ENCODE results near the gene AUTS2.
"Not testable (repeated sequence)": the region's sequence is repeated elsewhere in the genome, so short reads cannot be mapped to it uniquely, and the experiment has no call there.

The AUTS2 gene

GRCh38 chr7:70630440-70630817 is 1032.2 kb downstream of the AUTS2 start:
- DNase-seq: no peak

DNA sequence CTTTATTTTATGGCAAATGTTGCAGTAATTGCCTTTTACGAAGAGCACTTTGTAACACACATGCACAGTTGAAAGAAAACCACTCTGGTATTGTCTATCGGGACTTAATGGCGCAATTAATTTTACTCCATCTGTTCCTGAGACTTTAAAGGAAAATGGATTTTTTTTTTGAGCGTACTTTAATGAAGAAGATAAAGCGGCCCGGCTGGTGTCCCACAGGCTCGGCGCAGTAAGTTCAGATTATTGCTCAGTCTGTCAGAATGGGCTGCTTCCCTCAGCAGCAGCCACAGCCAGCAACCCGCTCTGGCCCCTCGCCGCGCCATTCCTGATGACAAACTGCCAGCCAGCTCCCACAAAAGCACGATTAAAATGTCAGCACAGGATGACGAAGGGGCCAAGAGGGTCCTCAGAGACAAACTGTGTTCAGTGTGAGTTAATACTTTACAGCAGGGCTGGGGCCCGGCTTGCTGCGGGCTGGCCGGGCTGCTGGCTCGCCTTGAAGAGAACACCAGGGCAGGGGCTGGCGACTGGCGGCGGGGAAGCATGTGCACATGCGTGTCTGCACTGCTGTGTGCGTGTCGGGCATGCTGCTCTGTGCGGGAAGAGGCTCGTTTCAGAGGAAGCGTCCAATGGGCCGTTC is 1032.7 kb downstream of the AUTS2 start:
- DNase-seq: no peak

DNA sequence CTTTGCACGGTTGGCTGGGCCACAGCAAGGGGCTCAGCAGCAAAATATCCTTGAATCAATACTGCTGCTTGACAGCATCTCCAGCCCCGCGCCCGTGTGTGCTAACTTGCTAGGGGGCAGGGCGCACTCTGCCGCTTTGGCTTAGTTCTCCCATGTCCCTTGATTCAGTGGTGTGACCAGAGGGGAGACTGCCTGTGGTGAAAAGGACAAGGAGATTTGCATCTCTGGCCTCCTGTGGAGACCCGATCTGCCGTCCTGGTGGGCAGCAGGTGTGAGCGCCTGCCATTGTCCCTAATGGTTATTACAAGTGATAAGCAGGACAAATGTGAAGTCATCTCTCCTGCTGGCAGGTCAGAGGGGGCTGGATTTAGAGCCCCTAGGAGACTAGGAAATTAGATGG is 1033.4 kb downstream of the AUTS2 start:
- DNase-seq: no peak

GRCh38 chr7:70632400-70632799 is 1034.1 kb downstream of the AUTS2 start:
- no peak for DNase-seq

DNA sequence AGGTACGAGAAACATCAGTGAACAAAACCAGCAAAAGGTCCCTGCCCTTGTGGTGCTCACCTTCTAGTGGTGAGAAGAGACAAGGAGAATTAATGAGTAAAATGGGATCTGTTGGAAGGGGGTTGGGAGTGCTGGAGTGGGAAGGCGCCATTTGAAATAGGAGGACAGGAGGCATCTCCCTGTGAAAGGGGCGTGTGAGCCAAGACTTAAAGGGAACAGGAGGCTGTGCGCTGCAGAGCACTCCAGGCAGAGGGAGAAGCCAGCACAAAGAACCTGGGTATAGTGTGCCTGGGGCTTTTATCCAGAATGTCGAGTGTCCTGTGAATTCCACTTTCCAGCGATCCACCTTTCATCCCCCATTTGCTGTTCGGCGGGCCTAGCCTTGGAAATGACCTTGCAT is 1035.8 kb downstream of the AUTS2 start:
- DNase-seq: no peak

DNA sequence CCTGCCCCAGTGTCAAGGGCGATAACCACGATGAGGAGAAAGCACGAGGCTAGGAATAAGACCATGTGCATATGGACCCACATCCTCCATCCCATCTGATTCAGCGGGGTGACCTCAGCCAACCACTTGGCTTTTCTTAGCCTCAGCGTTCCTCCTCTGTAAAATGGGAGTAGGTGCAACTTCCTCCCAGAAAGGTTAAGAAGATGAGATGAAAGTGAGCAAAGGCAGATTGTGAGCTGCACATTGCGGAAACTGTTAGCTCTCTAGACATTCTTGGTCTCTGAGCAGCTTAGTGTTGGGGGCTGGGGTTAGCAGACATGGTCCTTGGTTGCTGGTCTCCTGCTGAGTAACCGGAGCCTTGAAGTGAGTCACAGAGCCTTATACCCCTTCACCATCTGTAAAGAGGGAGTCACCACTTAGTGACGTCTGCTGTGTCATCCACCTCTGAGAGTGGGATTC is 1036.4 kb downstream of the AUTS2 start:
- no peak for DNase-seq

GRCh38 chr7:70635633-70636032 is 1037.4 kb downstream of the AUTS2 start:
- no peak for DNase-seq

DNA sequence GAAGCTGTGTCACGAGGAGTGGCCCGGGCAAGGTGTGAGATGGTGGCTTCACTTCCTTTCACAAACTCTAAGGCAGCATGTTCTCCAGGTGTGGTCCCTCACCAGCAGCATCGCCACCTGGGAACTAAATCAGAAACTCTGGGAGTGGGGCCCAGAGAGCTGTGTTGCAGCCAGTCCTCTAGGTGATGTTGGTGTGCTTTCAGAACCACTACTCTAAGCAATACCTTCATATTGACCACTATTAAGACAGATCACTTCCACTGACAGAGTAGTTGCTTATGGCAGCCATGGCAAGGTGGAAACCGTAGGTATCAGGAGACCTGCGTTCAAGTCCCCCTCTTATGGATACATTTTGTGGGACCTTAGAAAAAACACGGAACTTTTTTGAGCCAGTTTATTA is 1037.9 kb downstream of the AUTS2 start:
- no peak for DNase-seq

DNA sequence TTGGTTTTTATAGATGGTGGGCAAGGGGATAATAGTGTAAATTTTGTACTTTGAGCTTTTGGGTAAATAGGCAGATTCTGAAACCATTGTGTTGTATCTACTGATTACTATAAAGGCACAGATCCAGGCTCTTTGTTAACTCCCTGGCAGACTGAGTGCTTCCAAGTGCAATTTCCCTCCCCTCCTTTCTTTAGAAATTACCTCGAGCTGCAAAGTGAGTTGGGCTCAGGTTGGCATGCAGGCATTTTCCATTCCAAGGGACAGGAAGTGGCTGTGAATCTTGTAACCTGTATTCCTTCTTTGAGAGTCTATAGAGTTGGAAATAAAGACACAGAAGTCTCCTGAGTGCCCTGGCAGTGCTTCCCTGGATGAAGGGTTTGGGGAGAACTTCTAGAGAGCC is 1039.5 kb downstream of the AUTS2 start:
- no peak for DNase-seq

- no peak for DNase-seq
These were observed 1040.2 kb downstream of the AUTS2 start for GRCh38 chr7:70638158-70639107.

- no peak for DNase-seq
These were observed 1042.1 kb downstream of the AUTS2 start for GRCh38 chr7:70640266-70640833.

DNA sequence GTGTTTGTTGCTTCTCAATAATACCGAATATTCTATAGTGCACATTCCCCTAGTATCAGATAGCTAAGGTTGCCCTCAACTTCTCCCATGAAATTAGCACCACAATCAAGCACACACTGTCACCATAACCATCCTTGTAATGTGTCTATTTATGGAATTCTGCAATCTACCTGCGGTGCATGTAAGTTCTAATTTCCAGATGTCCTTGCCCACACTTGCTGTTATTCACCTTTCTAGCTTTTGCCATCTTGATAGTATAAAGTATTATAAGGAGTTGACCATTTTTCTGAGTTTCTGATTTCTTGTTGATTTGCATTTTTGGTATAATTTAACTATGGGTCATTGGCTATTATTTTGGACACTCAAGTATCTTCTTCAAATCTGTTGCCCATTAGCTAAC is 1043.6 kb downstream of the AUTS2 start:
- no peak for DNase-seq

DNA sequence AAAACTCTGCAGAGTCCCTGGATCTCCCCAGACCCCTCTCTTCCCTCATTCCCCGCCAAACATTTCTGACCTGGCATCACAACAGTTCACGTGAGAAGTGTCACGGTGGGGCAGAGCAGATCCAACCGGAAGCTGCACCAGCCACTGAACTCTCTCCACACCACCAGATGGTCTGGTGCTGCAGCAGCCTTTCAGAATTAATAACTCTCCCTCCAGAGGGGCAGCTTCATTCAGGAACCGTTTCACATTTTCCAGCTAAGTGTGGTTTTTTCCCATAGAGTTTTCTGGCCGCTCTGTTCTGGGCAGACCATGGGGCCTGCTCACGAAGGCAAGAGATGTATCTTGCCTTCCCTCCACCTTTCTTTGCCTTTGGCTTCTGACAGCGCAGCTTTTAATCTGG is 1047.0 kb downstream of the AUTS2 start:
- no peak for DNase-seq

DNA sequence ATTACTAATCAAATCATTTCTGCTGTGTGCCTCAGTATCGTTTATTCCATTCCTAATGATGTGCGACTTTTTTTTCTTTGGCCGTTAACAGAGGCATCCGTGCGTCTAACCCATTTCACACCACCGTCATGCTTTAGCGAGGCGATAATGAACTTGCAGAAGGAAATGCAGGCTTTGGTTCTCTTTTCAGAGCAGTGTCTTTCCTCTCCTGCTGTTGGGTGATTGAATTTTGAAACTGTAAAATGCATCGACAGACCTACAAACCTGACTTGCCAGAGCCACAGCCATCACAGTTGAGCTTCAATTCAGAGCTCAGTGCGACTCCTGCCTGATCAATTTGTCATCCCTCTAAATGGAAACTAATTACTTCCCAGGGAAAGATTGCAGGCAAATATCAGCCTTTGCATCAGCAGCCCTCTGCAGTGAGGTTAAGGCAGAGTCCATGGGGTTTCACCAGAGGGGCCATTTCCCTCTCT is 1047.6 kb downstream of the AUTS2 start:
- DNase-seq: no peak

GRCh38 chr7:70646536-70647248 is 1048.4 kb downstream of the AUTS2 start:
- DNase-seq: no peak

DNA sequence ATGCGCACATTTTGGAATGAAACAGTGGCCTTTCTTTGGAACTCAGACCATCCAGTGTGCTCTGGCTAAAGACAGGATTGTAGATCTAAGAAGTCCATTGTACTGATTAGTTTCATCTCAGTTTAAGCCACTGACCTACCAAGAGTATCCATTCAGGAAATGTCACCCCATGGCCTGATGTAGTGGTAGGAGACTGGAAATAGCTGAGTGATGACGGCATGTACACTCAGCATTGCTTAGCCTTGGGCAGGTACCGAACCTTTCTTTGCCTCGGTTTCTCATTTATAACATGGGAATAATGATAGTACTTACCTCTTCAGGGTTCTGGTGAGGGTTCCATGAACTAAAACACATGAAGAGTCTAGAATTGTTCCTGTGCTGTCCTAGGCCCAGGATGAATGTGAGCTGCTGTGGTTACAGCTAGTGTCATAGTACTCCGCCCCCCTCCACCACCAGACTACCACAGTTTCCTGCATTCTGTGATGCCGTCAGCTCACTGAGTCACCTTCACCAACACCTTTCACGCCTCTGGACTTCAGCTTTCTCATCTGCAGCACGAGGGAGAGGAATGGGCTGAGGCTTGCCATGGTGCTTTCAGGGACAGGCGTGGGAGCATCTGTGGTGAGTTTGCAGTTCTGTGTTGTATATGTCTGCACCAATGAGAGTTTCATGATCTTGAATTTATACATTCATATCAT is 1049.7 kb downstream of the AUTS2 start:
- peak; percentile 43 for DNase-seq

GRCh38 chr7:70648499-70648861 is 1050.2 kb downstream of the AUTS2 start:
- DNase-seq: not testable (repeated sequence)

DNA sequence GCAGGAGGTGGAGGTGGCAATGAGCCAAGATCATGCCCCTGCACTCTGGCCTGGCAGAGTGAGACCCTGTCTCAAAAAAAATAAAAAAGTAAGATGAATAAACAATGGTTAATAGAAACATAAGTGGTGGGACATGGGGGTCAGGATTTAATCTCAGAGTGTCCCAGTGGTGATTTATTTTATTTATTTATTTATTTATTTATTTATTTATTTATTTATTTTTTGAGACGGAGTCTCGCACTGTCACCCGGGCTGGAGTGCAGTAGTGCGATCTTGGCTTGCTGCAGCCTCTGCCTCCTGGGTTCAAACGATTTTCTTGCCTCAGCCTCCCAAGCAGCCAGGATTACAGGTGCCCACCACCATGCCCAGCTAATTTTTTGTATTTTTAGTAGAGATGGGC is 1051.0 kb downstream of the AUTS2 start:
- no peak for DNase-seq

GRCh38 chr7:70654146-70654545 is 1055.9 kb downstream of the AUTS2 start:
- DNase-seq: no peak

GRCh38 chr7:70654979-70655378 is 1056.7 kb downstream of the AUTS2 start:
- DNase-seq: no peak

DNA sequence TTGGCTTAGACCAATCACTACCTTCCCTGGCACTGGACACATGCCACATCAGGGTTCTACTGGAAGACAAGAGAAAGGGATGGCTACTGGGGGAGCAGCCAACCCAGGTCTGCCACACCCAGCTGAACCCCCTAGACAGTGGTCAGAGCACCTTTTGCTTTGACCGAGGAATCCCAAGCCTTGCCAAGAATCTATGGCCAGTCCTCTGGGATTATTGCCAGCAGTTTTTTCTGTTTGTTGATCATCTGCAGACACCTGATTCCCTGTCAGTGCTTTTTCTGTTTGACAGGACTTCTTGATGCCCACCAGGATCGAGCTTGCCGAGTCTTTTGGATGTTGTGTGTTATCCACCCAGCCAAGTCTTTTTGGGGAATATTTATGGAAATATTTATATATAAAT is 1057.4 kb downstream of the AUTS2 start:
- DNase-seq: no peak

DNA sequence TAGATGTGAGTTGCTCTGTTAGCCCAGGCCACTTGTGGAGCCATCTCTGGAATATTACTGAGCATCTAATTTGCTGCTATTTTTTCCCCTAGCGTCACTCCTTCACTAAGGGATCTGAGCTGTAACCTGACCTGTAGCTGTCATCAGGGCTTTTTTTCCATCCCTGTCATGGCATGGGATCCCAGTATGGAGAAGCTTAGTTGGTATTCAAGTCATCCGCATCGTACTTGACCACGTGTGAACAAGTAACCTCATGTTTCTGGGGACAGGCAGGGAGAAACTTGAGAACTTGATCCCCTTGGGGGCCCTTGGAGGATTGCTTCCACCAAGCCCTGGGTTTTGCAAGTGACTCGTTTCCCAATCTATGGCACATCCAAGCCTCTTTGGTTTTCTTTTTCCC is 1059.3 kb downstream of the AUTS2 start:
- no peak for DNase-seq

All from effector CD8-positive, alpha-beta T cell (primary cell).